K562 (cell line): ENCODE measurements around the gene APBA2. TPM values are rescaled to one million over a fixed set of nuclear protein-coding genes. Genes with fewer than 3 reads are reported as not detected.

Experiments
- ATAC-seq: fragments of 200-7000 bp; cut with Tn5 transposase; 3 replicates; pipeline ENCODE4 v1.9.1; 2020; ENCODE audit warnings: moderate library complexity
- BruUV-seq: library from RNA; stranded (reverse); fragments of 400-500 nt; replicated peaks from 2 replicates; lab custom pipeline; 2021; lab: Mats Ljungman, UMichigan
- CTCF ChIA-PET: fragments of 300-600 bp; formaldehyde crosslinking; extraction: SDS; loops from one replicate; lab custom pipeline; 2021; ENCODE audit warnings: low intra/inter-chr PET ratio; lab: Yijun Ruan, JAX
- POLR2A ChIA-PET: fragments of 300-600, 350-650 bp; sonication (Branson Sonifier 250); formaldehyde crosslinking; extraction: SDS; loops from one replicate; lab custom pipeline; 2021; ENCODE audit warnings: antibody characterized with exemption, inconsistent platforms; lab: Yijun Ruan, JAX
- DNase-seq, 4 experiments: peaks; one replicate each; pipeline versions ENCODE4 v3.0.0 to v3.0.0-alpha.2; 2011 to 2018; ENCODE audit warnings: low spot score in 3 of 4, mixed read lengths in 3 of 4; ENCODE audit errors: extremely low read depth in 1 of 4
- FAIRE-seq: peaks from 2 replicates; lab custom pipeline; 2011; peaks lifted over from hg19 to GRCh38; lab: Jason Lieb, UNC
- H2AFZ ChIP-seq: 2 replicates; pipeline ENCODE4 v1.6.0; 2011; ENCODE audit warnings: low read depth, low read length, control low read depth, inconsistent platforms
- H3K27ac ChIP-seq: fragments of 200-600 bp; 3 replicates; pipeline ENCODE4 v1.8.0; 2011; ENCODE audit warnings: low read depth, mild to moderate bottlenecking, control low read depth, inconsistent platforms, low read length, moderate library complexity, mixed read lengths; ENCODE audit errors: extremely low read depth
- H3K27me3 ChIP-seq, 2 experiments: fragments of 300-600 bp in 1 of 2; 2 replicates in 1 of 2; 3 replicates in 1 of 2; pipeline versions ENCODE4 v1.6.0 to v1.8.0; 2011; ENCODE audit warnings: inconsistent platforms in 2 of 2, low read length in 2 of 2, mild to moderate bottlenecking in 1 of 2, mixed read lengths in 1 of 2, moderate library complexity in 1 of 2; ENCODE audit not compliant: control insufficient read depth in 2 of 2, insufficient read depth in 2 of 2
- H3K36me3 ChIP-seq: fragments of 300-600 bp; 3 replicates; pipeline ENCODE4 v1.8.0; 2011; ENCODE audit warnings: mild to moderate bottlenecking, low read length, inconsistent platforms; ENCODE audit not compliant: control insufficient read depth, insufficient read depth
- H3K4me1 ChIP-seq, 2 experiments: fragments of 200-600 bp in 1 of 2; replicated peaks in 1 of 2; 2 replicates in 1 of 2; 3 replicates in 1 of 2; pipeline versions ENCODE4 v1.5.1 to v1.8.0; 2011; ENCODE audit warnings: inconsistent platforms in 2 of 2, low read length in 2 of 2, mild to moderate bottlenecking in 1 of 2, mixed read lengths in 1 of 2, moderate library complexity in 1 of 2; ENCODE audit not compliant: control insufficient read depth in 2 of 2, insufficient read depth in 2 of 2
- H3K4me2 ChIP-seq: 2 replicates; pipeline ENCODE4 v1.6.1; 2011; ENCODE audit warnings: low read length, control low read depth, inconsistent platforms, mixed read lengths; ENCODE audit not compliant: insufficient read depth
- H3K4me3 ChIP-seq: fragments of 200-600 bp; sonication (generic), shearing (Covaris generic); 2 replicates; pipeline ENCODE4 v1.5.1; 2016; ENCODE audit warnings: control low read depth, inconsistent platforms
- H3K79me2 ChIP-seq: fragments of 200-600 bp; 3 replicates; pipeline ENCODE4 v1.8.0; 2011; ENCODE audit warnings: low read length, inconsistent platforms; ENCODE audit not compliant: control insufficient read depth, insufficient read depth
- H3K9ac ChIP-seq, 2 experiments: 2 replicates each; pipeline versions ENCODE4 v1.6.0 to v1.6.1; 2011; ENCODE audit warnings: low read depth in 2 of 2, low read length in 2 of 2, control low read depth in 1 of 2, inconsistent platforms in 1 of 2, mild to moderate bottlenecking in 1 of 2, mixed read lengths in 1 of 2; ENCODE audit not compliant: insufficient read depth in 1 of 2
- H3K9me1 ChIP-seq: one replicate; pipeline ENCODE4 v1.6.0; 2011; ENCODE audit warnings: inconsistent platforms, mild to moderate bottlenecking, low read length, moderate library complexity; ENCODE audit not compliant: control insufficient read depth, insufficient read depth
- H3K9me3 ChIP-seq: replicated peaks from 2 replicates; pipeline ENCODE4 v1.5.1; 2011; ENCODE audit warnings: low read depth, low read length, inconsistent platforms; ENCODE audit not compliant: control insufficient read depth, insufficient read depth
- H4K20me1 ChIP-seq: replicated peaks from 2 replicates; pipeline ENCODE4 v1.6.1; 2011; ENCODE audit warnings: low read length, inconsistent platforms, mixed read lengths; ENCODE audit not compliant: control insufficient read depth, insufficient read depth
- BRD9 ChIP-seq: fragments of 450-650 bp; IDR thresholded peaks from 2 replicates; pipeline ENCODE4 v1.6.1; 2018; ENCODE audit warnings: low read depth; ENCODE audit not compliant: partially characterized antibody
- CHD1 ChIP-seq: fragments of 200-600 bp; sonication (generic); IDR thresholded peaks from one replicate; pipeline ENCODE4 v1.6.1; 2012; ENCODE audit warnings: mild to moderate bottlenecking, moderate library complexity, low read length, inconsistent platforms
- RBM22 ChIP-seq: fragments of 200-400 bp; formaldehyde crosslinking; IDR thresholded peaks from 2 replicates; pipeline ENCODE4 v1.6.1; 2018; ENCODE audit warnings: low read length, low read depth; ENCODE audit not compliant: poor library complexity, severe bottlenecking
- ZNF121 ChIP-seq: sonication (generic); formaldehyde crosslinking; conservative IDR thresholded peaks from 2 replicates; pipeline ENCODE4 v1.8.0; 2022; ENCODE audit warnings: missing genetic modification reagents
- ZNF75A ChIP-seq: fragments of 450-650 bp; formaldehyde crosslinking; IDR thresholded peaks from 2 replicates; pipeline ENCODE4 v1.4.0; 2020; ENCODE audit warnings: mild to moderate bottlenecking
- WGBS: fragments of 100-300 bp; shearing (Covaris generic); methylation state at CpG from one replicate; pipeline ENCODE4 v1.1.6; 2016; ENCODE audit warnings: low coverage, mixed read lengths; ENCODE audit not compliant: insufficient coverage; ENCODE audit errors: missing lambda C conversion rate; 5-methylcytosine and 5-hydroxymethylcytosine counted together
- in situ Hi-C: fragments of 300-500 bp; cut with MboI; formaldehyde crosslinking; loops from 4 replicates; pipeline ENCODE4 v1.15.0; 2018; ENCODE audit warnings: inconsistent platforms, mixed read lengths
- intact Hi-C: fragments of 100-400 bp; cut with micrococcal nuclease; formaldehyde crosslinking; loops from 2 replicates; pipeline ENCODE4 v1.14.2; 2022
- polyA plus RNA-seq, 8 experiments: library from polyadenylated mRNA; depleted of rRNA in 4 of 8; stranded (reverse) in 5 of 8; unstranded in 3 of 8; fragments of >200 nt; fragmentation: Nextera tagmentation in 2 of 8; fragmentation: Illumina TruSeq in 1 of 8; extraction: Ambion mirVana in 2 of 8; extraction: Trizol in 1 of 8; gene quantifications; 2 replicates each; pipeline versions ENCODE4 v1.2.1 to v1.2.3, GENCODE V29; 2011 to 2014; ENCODE audit warnings: inconsistent platforms in 1 of 8, missing spikeins in 1 of 8
- total RNA-seq, 7 experiments: library from RNA; depleted of rRNA in 6 of 7; stranded (reverse); fragments of >200 nt in 6 of 7; fragmentation: Illumina TruSeq in 2 of 7; extraction: Trizol in 2 of 7; gene quantifications; 2 replicates each; pipeline versions ENCODE4 v1.2.1 to v1.2.3, GENCODE V29; 2011 to 2021; ENCODE audit warnings: low replicate concordance in 1 of 7

APBA2 gene
- total and polyA plus RNA-seq, 9 of the 15 experiments (the other 6 are each of a cell fraction or from before 2014, with no cell fraction given) = 0.24 to 40.9 (median 25.2) TPM

GRCh38 chr15:29106551-29107290 is 220.9 kb downstream of the APBA2 start:
- peaks cover 33% of the 10 kb centered on the region; the same call in 1 of the 3 replicates for H3K36me3 ChIP-seq
- H4K20me1 ChIP-seq = no peaks in the 10 kb centered on the region
- no peak overlapping the region for H3K27ac ChIP-seq
- no TSS peak for BruUV-seq
- TF ChIP-seq BRD9 (no peak), ZNF75A (no peak), CHD1 (no peak), ZNF121 (CRISPR knock-in tag) (no peak), RBM22 (peak; percentile 22)
- ATAC-seq (no peak), DNase-seq (no peak), FAIRE-seq (no peak)
- intact Hi-C loops = no loop called here
- H3K4me3 ChIP-seq = no peak overlapping the region
- H3K27me3 ChIP-seq = no peaks in the 10 kb centered on the region
- in situ Hi-C loops = no loop called here
- ChIA-PET CTCF (interaction anchor here (1.1 kb wide), 1 partner anchor 108 kb away, joined by 4 read pairs; no protein-coding TSS in a partner anchor), POLR2A (no interaction called here)
- WGBS = 86% methylated on average over 17 of the region's 21 CpGs
- H3K4me2 ChIP-seq = no peak overlapping the region
- no peaks in the 10 kb centered on the region for H3K9me3 ChIP-seq
- no peak overlapping the region for H3K9ac ChIP-seq
- H2AFZ ChIP-seq = no peak overlapping the region
- no peaks in the 10 kb centered on the region for H3K79me2 ChIP-seq
- peaks cover 0 to 4% of the 10 kb centered on the region in 2 experiments; a peak in 1 of 5 replicates for H3K4me1 ChIP-seq
- H3K9me1 ChIP-seq = no peaks in the 10 kb centered on the region
